T-helper 17 cell (primary cell): Measurements from ENCODE around the gene PLSCR3. TPM values are rescaled to one million over a fixed set of nuclear protein-coding genes. Genes with fewer than 3 reads are reported as not detected.

Experiments
- ATAC-seq: fragments of 150-1000 bp; cut with Tn5 transposase; 2 replicates; pipeline ENCODE4 v1.10.0; 2021; ENCODE audit warnings: mild to moderate bottlenecking, moderate library complexity
- DNase-seq, 3 donors: peaks; one replicate each; pipeline versions ENCODE4 v3.0.0 to v3.0.0-alpha.2; 2020 to 2021
- H3K9me3 ChIP-seq: one replicate; pipeline ENCODE4 v1.7.0; 2013; ENCODE audit warnings: low read length, mild to moderate bottlenecking; ENCODE audit not compliant: control insufficient read depth, poor library complexity, severe bottlenecking
- H3K27ac Mint-ChIP-seq: one replicate; pipeline ENCODE4 v1.8.0; 2022; ENCODE audit warnings: mild to moderate bottlenecking, moderate library complexity, mixed read lengths
- H3K27me3 Mint-ChIP-seq: one replicate; pipeline ENCODE4 v1.8.0; 2022; ENCODE audit warnings: mixed read lengths
- H3K36me3 Mint-ChIP-seq: one replicate; pipeline ENCODE4 v1.8.0; 2022; ENCODE audit warnings: low read depth, mixed read lengths
- H3K4me1 Mint-ChIP-seq: one replicate; pipeline ENCODE4 v1.8.0; 2022; ENCODE audit warnings: mild to moderate bottlenecking, mixed read lengths
- H3K4me3 Mint-ChIP-seq: one replicate; pipeline ENCODE4 v1.8.0; 2022; ENCODE audit warnings: mild to moderate bottlenecking, moderate library complexity, mixed read lengths
- total RNA-seq, 4 donors: library from RNA in 2 of 4; stranded (reverse) in 2 of 4; gene quantifications; one replicate each; pipeline ENCODE4 v1.2.3 and lab custom pipeline; 2022 to 2026

PLSCR3 gene
- total RNA-seq (100 to 1,000 TPM; 120 to 126 TPM), total RNA-seq (lab: John Stamatoyannopoulos, UW) (0.98 to 2.3 reads per million in 2 donors)

DNA sequence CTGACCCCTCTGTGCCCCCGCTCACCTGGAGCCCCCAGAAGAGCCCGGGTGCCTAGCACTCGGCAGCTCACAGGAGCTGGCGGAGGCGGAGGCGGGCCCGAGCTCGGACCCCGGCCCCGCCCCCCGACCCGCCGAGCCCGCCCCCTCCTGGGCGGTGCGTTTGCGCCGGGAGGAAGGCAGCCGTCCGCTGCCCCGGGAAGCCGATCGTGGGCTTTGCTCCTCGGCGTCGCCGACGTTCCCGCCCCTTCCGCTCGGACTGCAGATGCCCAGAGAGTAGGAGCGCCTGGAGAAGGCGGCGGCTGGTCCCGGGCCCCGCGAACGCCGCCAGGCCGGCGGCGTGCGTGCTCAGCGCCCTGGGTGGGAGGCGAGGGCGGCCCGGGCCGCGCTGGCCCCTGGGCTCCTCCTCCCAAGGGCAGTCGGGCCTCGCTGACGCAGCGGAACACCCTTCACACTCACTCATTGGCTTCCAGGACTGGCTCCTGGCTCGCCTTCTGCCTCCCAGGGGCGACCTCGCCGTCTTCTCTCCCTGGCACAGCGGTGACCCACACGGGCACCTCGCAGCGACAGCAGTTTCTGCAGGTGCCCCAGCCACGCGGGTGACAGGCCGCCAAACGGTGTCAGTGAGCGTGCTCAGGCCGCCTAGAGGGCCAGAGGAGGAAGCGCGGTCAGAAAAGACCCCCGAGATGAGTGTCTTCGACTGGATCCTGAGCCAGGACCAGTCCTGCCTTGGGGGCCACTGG is at the start of gene PLSCR3:
Gene PLSCR3 (minus strand): TSS at position 74 of the 740 bp plus-strand sequence. CDS start 415 bp downstream, outside the sequence.
- H3K36me3 Mint-ChIP-seq, result peaks cover 2% of the 10 kb centered on the region
- ATAC-seq (peak; percentile 90), DNase-seq (peak; percentile 79 to 84 (median 83))
- H3K9me3 ChIP-seq, result no peaks in the 10 kb centered on the region
- H3K4me3 Mint-ChIP-seq, result peak within 1 kb of the TSS; percentile 95
- peaks cover 33% of the 10 kb centered on the region for H3K4me1 Mint-ChIP-seq
- H3K27ac Mint-ChIP-seq, result peak within 1 kb of the TSS; percentile 93
- H3K27me3 Mint-ChIP-seq, result no peaks in the 10 kb centered on the region

- H3K9me3 ChIP-seq, result no peaks in the 10 kb centered on the region
- Mint-ChIP-seq H3K4me1 (peaks cover 25% of the 10 kb centered on the region), H3K27ac (no peak overlapping the region), H3K36me3 (peaks cover 13% of the 10 kb centered on the region), H3K4me3 (no peak overlapping the region), H3K27me3 (peaks cover 68% of the 10 kb centered on the region)
- no peak for DNase-seq
- no peak for ATAC-seq
Observed at GRCh38 chr17:7443499-7444485, 49.5 kb upstream of the PLSCR3 start.

GRCh38 chr17:7442142-7442541 is 47.8 kb upstream of the PLSCR3 start:
- Mint-ChIP-seq H3K27me3 (peaks cover 67% of the 10 kb centered on the region), H3K27ac (no peak overlapping the region), H3K4me3 (peak overlapping the region; percentile 25), H3K36me3 (peaks cover 11% of the 10 kb centered on the region), H3K4me1 (peaks cover 32% of the 10 kb centered on the region)
- ATAC-seq (no peak), DNase-seq (no peak)
- no peaks in the 10 kb centered on the region for H3K9me3 ChIP-seq

- no peaks in the 10 kb centered on the region for H3K9me3 ChIP-seq
- Mint-ChIP-seq H3K4me1 (peaks cover 32% of the 10 kb centered on the region), H3K36me3 (peaks cover 8% of the 10 kb centered on the region), H3K27ac (no peak overlapping the region), H3K4me3 (peak overlapping the region; percentile 91), H3K27me3 (peaks cover 62% of the 10 kb centered on the region)
- no peak for ATAC-seq
- DNase-seq, result no peak
Observed at GRCh38 chr17:7441266-7441665, 46.9 kb upstream of the PLSCR3 start.

- Mint-ChIP-seq H3K27ac (no peak overlapping the region), H3K36me3 (peaks cover 8% of the 10 kb centered on the region), H3K4me1 (peaks cover 32% of the 10 kb centered on the region), H3K4me3 (peak overlapping the region; percentile 91), H3K27me3 (peaks cover 59% of the 10 kb centered on the region)
- H3K9me3 ChIP-seq, result no peaks in the 10 kb centered on the region
- ATAC-seq, result no peak
- no peak for DNase-seq
Observed at GRCh38 chr17:7440834-7441195, 46.5 kb upstream of the PLSCR3 start.

- H3K27ac Mint-ChIP-seq, result no peak overlapping the region
- peak in 1 of 3 donors; percentile 22 for DNase-seq
Observed at GRCh38 chr17:7440113-7440833, 45.9 kb upstream of the PLSCR3 start.

DNA sequence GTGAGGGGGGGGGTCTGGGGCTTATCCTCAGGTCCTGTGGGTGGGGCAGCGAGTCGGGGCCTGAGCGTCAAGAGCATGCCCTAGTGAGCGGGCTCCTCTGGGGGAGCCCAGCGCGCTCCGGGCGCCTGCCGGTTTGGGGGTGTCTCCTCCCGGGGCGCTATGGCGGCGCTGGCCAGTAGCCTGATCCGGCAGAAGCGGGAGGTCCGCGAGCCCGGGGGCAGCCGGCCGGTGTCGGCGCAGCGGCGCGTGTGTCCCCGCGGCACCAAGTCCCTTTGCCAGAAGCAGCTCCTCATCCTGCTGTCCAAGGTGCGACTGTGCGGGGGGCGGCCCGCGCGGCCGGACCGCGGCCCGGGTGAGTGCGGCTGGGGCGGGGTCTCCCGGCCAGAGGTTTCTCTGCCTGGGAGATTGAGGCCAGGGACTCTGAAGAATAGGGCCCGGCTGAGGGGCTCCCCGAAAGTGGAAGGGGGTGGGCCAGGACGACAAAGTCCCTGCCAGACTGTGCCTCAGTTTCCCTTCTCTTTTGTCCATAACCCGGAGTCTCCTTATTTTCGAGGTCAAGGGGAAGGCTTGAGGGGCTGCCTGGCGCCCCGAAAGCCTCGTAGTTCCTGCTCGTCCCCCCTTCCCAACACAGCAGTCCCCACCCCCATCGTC is 45.3 kb upstream of the PLSCR3 start, which contains the start of gene FGF11:
Gene FGF11 (plus strand): TSS at position 51 of the 651 bp plus-strand sequence. CDS start 109 bp downstream, at position 160.
- DNase-seq (no peak), ATAC-seq (no peak)
- peaks cover 8% of the 10 kb centered on the region for H3K36me3 Mint-ChIP-seq
- H3K27me3 Mint-ChIP-seq, result peaks cover 47% of the 10 kb centered on the region
- H3K4me3 Mint-ChIP-seq, result peak within 1 kb of the TSS; percentile 91
- H3K9me3 ChIP-seq, result no peaks in the 10 kb centered on the region
- peak within 1 kb of the TSS; percentile 67 for H3K27ac Mint-ChIP-seq
- H3K4me1 Mint-ChIP-seq, result peaks cover 33% of the 10 kb centered on the region

More at GRCh38 chr17:7440113-7440833, 45.9 kb upstream of the PLSCR3 start:
- H3K4me1 Mint-ChIP-seq, result peaks cover 30% of the 10 kb centered on the region
- H3K4me3 Mint-ChIP-seq, result peak overlapping the region; percentile 91
- H3K9me3 ChIP-seq, result no peaks in the 10 kb centered on the region
- peaks cover 54% of the 10 kb centered on the region for H3K27me3 Mint-ChIP-seq
- no peak for ATAC-seq
- peaks cover 8% of the 10 kb centered on the region for H3K36me3 Mint-ChIP-seq

GRCh38 chr17:7438656-7439460 is 44.5 kb upstream of the PLSCR3 start:
- H3K4me3 Mint-ChIP-seq, result peak overlapping the region; percentile 88

GRCh38 chr17:7437950-7438614 is 43.8 kb upstream of the PLSCR3 start:
- peak; percentile 37 to 40 (median 40) for DNase-seq
- Mint-ChIP-seq H3K36me3 (peaks cover 8% of the 10 kb centered on the region), H3K27me3 (peaks cover 33% of the 10 kb centered on the region), H3K27ac (peak overlapping the region; percentile 67), H3K4me3 (peak overlapping the region; percentile 88), H3K4me1 (peaks cover 33% of the 10 kb centered on the region)
- no peaks in the 10 kb centered on the region for H3K9me3 ChIP-seq
- no peak for ATAC-seq

More at GRCh38 chr17:7438656-7439460, 44.5 kb upstream of the PLSCR3 start:
- no peak for ATAC-seq
- H3K36me3 Mint-ChIP-seq, result peaks cover 8% of the 10 kb centered on the region
- H3K9me3 ChIP-seq, result no peaks in the 10 kb centered on the region
- DNase-seq, result no peak
- peak overlapping the region; percentile 67 for H3K27ac Mint-ChIP-seq
- H3K27me3 Mint-ChIP-seq, result peaks cover 41% of the 10 kb centered on the region
- peaks cover 33% of the 10 kb centered on the region for H3K4me1 Mint-ChIP-seq

DNA sequence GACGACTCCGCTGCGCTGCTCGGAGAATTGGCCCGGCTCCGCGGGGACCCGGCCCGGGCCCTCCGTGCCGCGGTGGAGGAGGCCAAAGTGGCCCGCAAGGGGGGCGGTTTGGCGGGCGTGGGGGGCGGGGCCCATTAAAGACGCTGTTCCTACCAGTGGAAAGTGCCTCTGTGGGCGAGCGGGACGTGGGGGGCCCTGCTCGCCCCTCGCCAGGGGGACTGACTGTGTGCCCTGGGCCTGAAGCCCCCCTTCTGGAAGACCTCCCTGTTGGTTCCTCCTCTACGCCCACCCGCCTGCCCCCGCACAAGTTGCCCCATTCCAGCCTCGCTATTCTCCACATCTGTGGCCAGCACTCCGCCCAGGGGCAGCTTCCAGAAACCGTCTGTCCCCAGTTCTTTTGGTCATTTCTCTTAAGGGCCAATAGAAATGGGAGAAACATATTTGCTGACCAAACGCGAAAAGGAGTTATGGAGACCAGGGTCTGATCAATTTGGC is 43.1 kb upstream of the PLSCR3 start:
- H3K4me1 Mint-ChIP-seq, result peaks cover 33% of the 10 kb centered on the region
- no peak for DNase-seq
- H3K9me3 ChIP-seq, result no peaks in the 10 kb centered on the region
- H3K4me3 Mint-ChIP-seq, result peak overlapping the region; percentile 95
- peaks cover 27% of the 10 kb centered on the region for H3K27me3 Mint-ChIP-seq
- H3K27ac Mint-ChIP-seq, result peak overlapping the region; percentile 67
- H3K36me3 Mint-ChIP-seq, result peaks cover 6% of the 10 kb centered on the region
- no peak for ATAC-seq
